NCI-H2029 treated with DMSO at 0.1 percent for 48 hours (cell line): ENCODE data around the gene SLC51B.
"Not testable (repeated sequence)": the region's sequence is repeated elsewhere in the genome, so short reads cannot be mapped to it uniquely, and the experiment has no call there.

Experiments used
- DNase-seq: peaks from one replicate; lab custom pipeline; 2025; lab: John Stamatoyannopoulos, UW

The SLC51B gene

DNA sequence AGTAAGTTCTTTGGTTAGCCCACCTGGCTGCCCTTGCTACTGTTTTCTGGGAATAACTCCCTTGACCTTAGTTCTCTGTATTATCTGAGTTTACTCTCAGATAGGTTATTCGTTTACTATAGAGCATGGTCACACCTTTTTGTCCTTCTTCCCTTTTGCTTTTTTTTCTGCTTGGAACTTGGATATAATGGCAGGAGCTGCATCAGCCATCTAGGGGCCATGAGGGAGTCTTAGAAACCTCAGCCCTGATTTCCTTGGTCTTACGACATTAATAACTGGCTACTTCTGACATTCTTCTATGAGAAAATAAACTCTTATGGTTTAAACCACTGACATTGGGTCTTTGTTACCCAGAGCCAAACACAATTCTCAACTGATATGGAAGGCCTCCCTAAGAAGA is 3.4 kb upstream of the SLC51B start:
- no peak for DNase-seq

DNA sequence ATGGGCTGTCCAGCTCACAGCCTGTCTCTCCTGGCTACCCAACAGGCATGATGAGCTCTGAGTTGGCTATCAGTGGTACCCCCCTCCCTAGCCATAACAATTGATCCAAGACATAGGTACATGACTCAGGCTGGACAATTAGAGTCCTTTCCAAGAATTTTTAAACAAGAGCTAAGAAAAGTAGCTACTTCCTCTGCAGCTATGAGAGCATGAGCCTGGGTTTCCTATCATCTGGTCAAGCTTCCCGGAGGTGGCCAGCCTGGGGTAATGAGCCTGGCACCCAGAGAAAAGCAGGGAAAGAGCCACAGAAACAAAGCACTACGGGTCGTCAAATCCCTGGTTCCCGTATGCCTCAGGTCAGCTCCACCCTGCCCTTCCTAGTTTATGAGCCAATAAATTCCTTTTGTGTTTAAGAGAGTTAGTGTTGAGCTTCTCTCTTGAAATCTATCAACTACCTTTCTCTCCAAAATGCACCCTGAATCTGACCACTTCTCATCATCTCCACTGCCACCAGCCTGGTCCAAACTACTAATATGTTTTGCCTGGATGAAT is 2.3 kb upstream of the SLC51B start:
- DNase-seq: no peak

GRCh38 chr15:65044218-65044617 is 969 bp upstream of the SLC51B start:
- DNase-seq: not testable (repeated sequence)

- no peak for DNase-seq
Observed at GRCh38 chr15:65048241-65048640, 3.1 kb downstream of the SLC51B start.

- DNase-seq: peak; percentile 46
Observed at GRCh38 chr15:65049418-65049840, 4.2 kb downstream of the SLC51B start.

- DNase-seq: no peak
Observed at GRCh38 chr15:65050270-65050669, 5.1 kb downstream of the SLC51B start.

- no peak for DNase-seq
Observed at GRCh38 chr15:65051266-65051665, 6.1 kb downstream of the SLC51B start.

DNA sequence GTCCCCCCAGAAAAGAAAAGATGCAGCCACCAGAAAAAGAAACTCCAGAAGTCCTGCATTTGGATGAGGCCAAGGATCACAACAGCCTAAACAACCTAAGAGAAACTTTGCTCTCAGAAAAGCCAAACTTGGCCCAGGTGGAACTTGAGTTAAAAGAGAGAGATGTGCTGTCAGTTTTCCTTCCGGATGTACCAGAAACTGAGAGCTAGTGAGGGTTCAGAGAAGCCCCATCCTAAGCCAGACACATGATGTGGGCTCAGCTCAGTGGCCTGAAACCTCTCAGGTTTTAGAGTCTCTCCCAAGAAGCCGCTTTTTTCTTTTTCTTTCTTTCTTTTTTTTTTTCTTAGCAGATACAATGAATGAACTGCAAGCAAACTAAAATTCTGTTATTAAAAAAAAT is 7.8 kb downstream of the SLC51B start:
- DNase-seq: no peak

GRCh38 chr15:65054333-65055200 is 9.4 kb downstream of the SLC51B start:
- DNase-seq: no peak

- DNase-seq: no peak
Observed at GRCh38 chr15:65055201-65055870, 10.1 kb downstream of the SLC51B start.

- no peak for DNase-seq
Observed at GRCh38 chr15:65056106-65056505, 10.9 kb downstream of the SLC51B start.

DNA sequence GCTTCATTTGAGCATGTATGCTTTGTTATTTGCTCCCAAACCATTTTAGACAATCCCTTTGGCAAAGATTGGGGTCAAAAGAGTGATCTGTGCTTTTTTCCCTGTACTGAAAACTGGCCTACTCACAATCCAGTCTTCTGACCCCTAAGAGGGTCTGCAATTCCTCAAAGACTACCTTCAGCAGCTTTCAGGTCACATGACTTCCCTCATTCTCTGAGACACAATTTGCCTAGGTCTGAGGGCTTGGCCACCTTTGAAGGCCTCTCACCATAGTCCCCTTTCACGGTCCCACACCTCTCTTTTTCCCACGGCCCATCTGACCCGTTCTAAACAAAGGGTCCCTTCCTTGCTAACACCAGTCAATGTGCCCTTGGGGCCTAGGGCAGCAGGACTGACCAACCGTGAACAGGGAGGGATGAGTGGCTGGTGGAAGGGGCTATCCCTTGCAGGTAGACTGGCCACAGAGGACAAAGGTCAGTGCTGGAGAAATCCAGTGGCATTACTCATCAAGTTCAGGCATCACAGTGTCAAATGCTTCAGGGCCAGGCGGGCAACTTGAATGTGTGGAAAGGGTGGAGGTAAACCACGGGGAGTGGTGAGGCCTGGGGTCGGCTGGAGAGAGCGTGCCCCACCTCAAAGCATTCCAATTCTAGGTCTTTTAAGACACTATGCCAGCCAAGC is 11.8 kb downstream of the SLC51B start:
- no peak for DNase-seq

DNA sequence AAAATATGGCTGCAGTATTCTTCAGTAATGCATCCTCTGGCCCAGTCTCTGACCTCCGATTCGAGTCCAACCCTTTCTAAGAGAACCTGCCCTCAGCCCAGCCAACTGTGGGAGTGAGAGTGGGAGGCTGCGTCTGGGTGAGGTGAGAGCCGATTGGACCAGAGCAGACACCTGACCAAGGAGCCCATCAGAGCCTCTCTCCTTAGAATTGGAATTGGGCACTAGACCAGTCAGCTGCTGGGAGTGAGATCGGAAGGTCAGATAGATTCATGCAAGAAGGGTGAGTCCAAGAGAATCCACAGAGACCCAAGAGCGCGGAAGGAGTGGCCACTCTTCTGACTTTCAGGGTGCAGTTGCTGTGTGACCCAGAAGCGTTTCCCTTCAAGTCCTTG is 12.4 kb downstream of the SLC51B start:
- DNase-seq: no peak

DNA sequence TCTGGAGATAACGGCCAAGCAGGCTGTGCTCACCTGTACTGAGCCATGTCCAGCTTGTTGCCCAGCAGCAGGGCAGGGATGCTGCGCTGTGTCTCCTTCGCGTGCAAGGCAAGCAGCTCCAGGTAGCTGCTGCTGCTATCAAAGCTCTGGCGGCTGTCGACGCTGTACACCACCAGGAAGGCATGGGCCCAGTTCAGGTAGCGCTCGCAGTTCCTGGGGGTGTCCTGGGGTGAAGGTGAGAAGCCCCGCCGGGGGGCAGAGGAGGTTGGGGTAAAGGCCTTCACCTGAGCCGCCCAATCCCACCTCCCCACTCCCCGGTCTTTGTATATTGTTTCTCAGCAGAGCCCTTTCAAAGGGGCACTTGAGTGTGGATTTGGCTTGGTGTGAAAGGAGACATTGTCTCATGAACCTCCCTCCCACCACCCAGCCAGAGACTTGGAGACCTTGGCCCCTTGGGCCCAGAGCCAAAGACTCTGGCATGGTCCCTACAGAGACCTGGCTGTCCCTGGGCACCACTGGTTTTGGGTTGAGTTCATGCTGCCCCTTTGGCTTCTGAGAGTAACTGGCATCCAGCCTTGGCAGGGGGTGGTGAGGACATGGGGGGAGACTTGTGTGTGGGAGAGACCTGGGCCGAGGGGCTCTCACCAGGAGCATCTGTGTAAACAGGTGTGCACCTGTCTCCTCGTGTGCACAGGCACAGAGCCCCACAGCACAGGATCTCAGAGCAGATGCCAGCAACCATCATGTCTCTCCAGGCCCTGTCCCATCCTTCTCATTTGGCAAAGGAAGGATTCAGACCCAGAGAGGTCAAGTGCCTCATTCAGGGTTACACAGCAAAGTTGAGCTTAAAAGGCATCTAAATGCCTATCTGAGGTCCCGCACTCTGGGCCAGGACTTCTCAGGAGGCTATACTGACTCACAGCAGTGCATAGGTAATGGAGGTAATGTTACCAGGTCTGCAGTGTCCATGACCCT is 13.5 kb downstream of the SLC51B start:
- DNase-seq: no peak

- DNase-seq: no peak
Observed at GRCh38 chr15:65059369-65059750, 14.2 kb downstream of the SLC51B start.

GRCh38 chr15:65059931-65060596 is 14.9 kb downstream of the SLC51B start:
- DNase-seq: no peak

DNA sequence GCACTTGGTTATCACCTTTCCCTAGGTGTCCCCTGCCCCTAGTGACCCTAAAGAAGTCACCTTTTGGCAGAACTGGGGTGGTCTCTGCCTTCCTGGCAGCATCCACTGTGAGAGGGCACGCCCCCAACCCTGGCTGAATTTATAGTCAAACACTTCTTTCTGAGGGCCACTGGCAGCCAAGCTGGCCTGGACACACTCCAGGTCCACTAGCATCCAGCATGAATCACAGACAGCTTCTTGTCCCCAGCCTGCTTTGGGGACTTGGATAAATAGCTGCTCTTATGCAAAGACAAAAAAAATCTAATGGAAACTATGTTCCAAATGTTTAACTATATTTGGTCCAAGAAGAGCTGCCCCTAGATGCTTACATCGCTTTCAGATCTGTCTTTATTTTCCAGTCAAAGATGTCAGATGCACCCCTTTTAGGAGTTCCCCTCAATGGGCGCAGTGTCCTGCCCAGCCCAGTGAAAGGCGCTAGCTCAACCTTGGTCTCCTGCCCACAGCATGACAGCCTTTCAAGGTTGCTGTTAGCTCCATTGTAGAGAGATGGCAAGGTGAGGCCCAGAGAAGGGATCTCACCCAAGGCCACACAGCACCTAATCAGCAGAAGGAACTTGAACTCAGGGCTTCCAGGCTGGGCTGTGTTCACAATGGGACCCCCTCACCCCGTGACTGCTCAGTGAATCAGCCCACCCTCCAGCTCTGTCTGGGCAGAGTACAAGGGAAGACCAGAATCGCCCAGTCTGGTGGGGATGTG is 15.6 kb downstream of the SLC51B start:
- no peak for DNase-seq

DNA sequence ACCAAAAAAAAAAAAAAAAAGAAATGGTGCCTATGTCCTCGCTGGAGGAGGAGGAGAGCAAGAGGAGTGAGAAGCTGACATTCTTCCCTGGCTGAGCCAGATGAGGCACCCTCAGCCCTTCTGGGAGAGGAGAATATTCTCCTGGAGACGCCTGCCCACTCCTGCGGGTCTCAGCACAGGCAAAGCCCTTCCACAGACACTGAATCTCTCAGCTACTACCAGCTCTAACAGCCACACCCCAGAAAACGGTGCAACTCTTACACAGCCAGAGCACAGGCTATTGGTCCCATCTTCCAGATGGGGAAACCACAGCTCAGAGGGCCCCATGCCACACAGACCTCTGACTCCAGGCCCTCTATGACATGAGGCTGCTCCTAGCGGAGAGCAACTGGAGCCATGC is 16.9 kb downstream of the SLC51B start:
- no peak for DNase-seq

DNA sequence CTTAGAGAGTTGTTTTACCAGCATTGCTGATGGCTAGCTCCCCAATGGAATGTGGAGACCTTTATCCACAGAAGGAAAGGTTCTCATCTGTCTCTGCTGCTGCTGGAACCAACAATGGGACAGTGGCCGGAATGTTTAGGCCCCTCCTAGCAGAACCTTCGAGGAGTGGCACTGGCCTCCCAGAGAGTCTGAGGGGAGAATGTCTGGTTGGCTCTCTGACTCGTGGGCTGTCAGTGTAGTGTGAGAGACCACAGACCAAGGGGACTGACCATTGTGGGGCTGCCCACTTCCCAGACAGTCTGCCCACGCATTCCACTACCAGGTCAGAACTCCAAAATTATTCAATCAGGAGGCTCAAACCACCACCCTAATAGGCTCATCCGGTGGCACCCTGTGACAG is 17.5 kb downstream of the SLC51B start:
- no peak for DNase-seq

DNA sequence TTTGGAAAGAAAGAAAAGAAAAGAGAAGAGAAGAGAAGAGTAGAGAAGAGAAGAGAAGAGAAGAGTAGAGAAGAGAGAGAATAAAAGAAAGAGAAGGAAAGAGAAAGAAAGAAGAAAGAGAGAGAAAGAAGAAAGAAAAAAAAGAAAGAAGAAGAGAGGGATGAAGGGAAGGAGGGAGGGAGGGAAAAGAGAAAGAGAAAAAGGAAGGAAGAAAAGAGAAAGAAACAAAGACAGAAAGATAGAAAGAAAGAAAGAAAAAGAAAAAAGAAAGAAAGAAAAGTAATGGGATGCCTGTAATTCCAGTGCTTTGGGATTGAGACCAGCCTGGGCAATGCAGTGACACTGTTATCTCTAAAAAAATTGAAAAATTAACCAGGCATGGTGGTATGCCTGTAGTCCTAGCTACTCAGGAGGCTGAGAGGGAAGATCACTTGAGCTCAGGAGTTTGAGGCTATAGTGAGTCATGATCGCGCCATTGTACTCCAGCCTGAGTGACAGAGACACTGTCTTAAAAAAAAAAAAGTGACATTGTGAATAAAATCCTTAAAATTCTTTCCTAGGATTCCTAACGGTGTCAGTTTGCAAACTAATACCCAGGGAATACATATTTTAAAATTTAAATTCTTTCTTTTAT is 20.9 kb downstream of the SLC51B start:
- DNase-seq: no peak
